Trophoblast cell (in vitro differentiated cells and primary cell): ENCODE results near the gene RNF17.

Experiments
- DNase-seq, 2 donors: peaks; one replicate each; pipeline ENCODE4 v3.0.0-alpha.2; 2016
- H2AFZ ChIP-seq: 2 replicates; pipeline ENCODE4 v1.6.1; 2013; ENCODE audit warnings: low read length, moderate library complexity, mild to moderate bottlenecking; ENCODE audit not compliant: insufficient read depth, poor library complexity
- H2AK5ac ChIP-seq: 2 replicates; pipeline ENCODE4 v1.6.1; 2013; ENCODE audit warnings: mild to moderate bottlenecking, low read length
- H2BK120ac ChIP-seq: 2 replicates; pipeline ENCODE4 v1.6.1; 2013; ENCODE audit warnings: low read length, mild to moderate bottlenecking, moderate library complexity; ENCODE audit not compliant: insufficient read depth, poor library complexity
- H2BK12ac ChIP-seq: 2 replicates; pipeline ENCODE4 v1.6.1; 2013; ENCODE audit warnings: mild to moderate bottlenecking, low read length, moderate library complexity
- H2BK5ac ChIP-seq: 2 replicates; pipeline ENCODE4 v1.6.1; 2013; ENCODE audit warnings: low read length, low read depth, moderate library complexity, mild to moderate bottlenecking; ENCODE audit not compliant: poor library complexity
- H3K14ac ChIP-seq: 2 replicates; pipeline ENCODE4 v1.6.1; 2013; ENCODE audit warnings: mild to moderate bottlenecking, low read length
- H3K18ac ChIP-seq: 2 replicates; pipeline ENCODE4 v1.6.1; 2013; ENCODE audit warnings: mild to moderate bottlenecking, low read length
- H3K23ac ChIP-seq: 2 replicates; pipeline ENCODE4 v1.6.1; 2013; ENCODE audit warnings: low read length
- H3K27ac ChIP-seq: 2 replicates; pipeline ENCODE4 v1.5.1; 2013; ENCODE audit warnings: low read depth, mild to moderate bottlenecking, inconsistent platforms, low read length, moderate library complexity
- H3K27me3 ChIP-seq: 2 replicates; pipeline ENCODE4 v1.6.1; 2013; ENCODE audit warnings: inconsistent platforms, mild to moderate bottlenecking, low read length, moderate library complexity; ENCODE audit not compliant: insufficient read depth
- H3K36me3 ChIP-seq, 2 experiments: 1 replicate in 1 of 2; 2 replicates in 1 of 2; pipeline ENCODE4 v1.6.1; 2013; ENCODE audit warnings: low read length in 2 of 2, mild to moderate bottlenecking in 2 of 2, moderate library complexity in 1 of 2; ENCODE audit not compliant: insufficient read depth in 2 of 2, control insufficient read depth in 1 of 2
- H3K4ac ChIP-seq: 2 replicates; pipeline ENCODE4 v1.6.1; 2013; ENCODE audit warnings: low read depth, mild to moderate bottlenecking, low read length, moderate library complexity
- H3K4me1 ChIP-seq, 2 experiments: 1 replicate in 1 of 2; 2 replicates in 1 of 2; pipeline ENCODE4 v1.6.1; 2013; ENCODE audit warnings: low read length in 2 of 2, mild to moderate bottlenecking in 2 of 2, moderate library complexity in 1 of 2; ENCODE audit not compliant: insufficient read depth in 2 of 2, control insufficient read depth in 1 of 2
- H3K4me2 ChIP-seq: 2 replicates; pipeline ENCODE4 v1.6.1; 2013; ENCODE audit warnings: inconsistent platforms, mild to moderate bottlenecking, low read length, moderate library complexity
- H3K4me3 ChIP-seq: 2 replicates; pipeline ENCODE4 v1.5.1; 2013; ENCODE audit warnings: mild to moderate bottlenecking, low read depth, low read length, inconsistent platforms
- H3K79me1 ChIP-seq: one replicate; pipeline ENCODE4 v1.6.1; 2013; ENCODE audit warnings: low read length
- H3K79me2 ChIP-seq: 2 replicates; pipeline ENCODE4 v1.6.1; 2013; ENCODE audit warnings: low read length, mild to moderate bottlenecking; ENCODE audit not compliant: control insufficient read depth, insufficient read depth, poor library complexity
- H3K9ac ChIP-seq: 2 replicates; pipeline ENCODE4 v1.6.1; 2013; ENCODE audit warnings: mild to moderate bottlenecking, low read length
- H3K9me3 ChIP-seq: 2 replicates; pipeline ENCODE4 v1.6.1; 2013; ENCODE audit warnings: low read depth, mild to moderate bottlenecking, control low read depth, inconsistent platforms, low read length; ENCODE audit not compliant: insufficient read depth
- H4K12ac ChIP-seq: 2 replicates; pipeline ENCODE4 v1.6.1; 2013; ENCODE audit warnings: low read depth, mild to moderate bottlenecking, low read length, moderate library complexity
- H4K8ac ChIP-seq: 2 replicates; pipeline ENCODE4 v1.6.1; 2013; ENCODE audit warnings: low read depth, mild to moderate bottlenecking, low read length, moderate library complexity
- H4K91ac ChIP-seq: one replicate; pipeline ENCODE4 v1.6.1; 2013; ENCODE audit warnings: low read depth, mild to moderate bottlenecking, low read length, moderate library complexity
- WGBS: extraction: QIAGEN DNeasy Blood & Tissue Kit; methylation state at CpG from one replicate; pipeline ENCODE4 v1.1.7; 2013; ENCODE audit warnings: missing lambda C conversion rate; ENCODE audit not compliant: insufficient read length, insufficient coverage; ENCODE audit errors: extremely low coverage; 5-methylcytosine and 5-hydroxymethylcytosine counted together

RNF17 gene

DNA sequence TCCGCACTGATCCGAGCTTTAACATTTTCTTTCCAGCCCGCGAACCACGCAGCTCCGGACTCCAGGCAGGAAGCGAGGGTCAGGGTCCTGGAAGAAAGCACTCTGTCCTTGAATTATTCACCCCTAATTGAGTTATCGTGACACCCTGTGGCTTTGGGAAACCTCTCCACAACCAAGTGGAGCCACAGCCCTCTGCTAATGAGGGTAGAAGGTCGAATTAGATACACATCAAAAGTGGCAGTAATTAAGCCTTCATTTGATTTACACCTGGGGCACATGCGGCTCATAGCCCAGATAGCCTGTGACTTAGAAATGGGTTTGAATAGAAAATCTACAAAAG, 15.9 kb upstream of the RNF17 start:
- H3K79me1 ChIP-seq: no peaks in the 10 kb centered on the region

GRCh38 chr13:24759197-24759596, 4.8 kb upstream of the RNF17 start:
- no peak for DNase-seq
- Histone ChIP-seq H3K27me3 (no peaks in the 10 kb centered on the region), H3K36me3 (no peaks in the 10 kb centered on the region), H2BK12ac (no peak overlapping the region), H3K4me3 (no peak overlapping the region), H3K4me1 (no peaks in the 10 kb centered on the region), H3K9ac (no peak overlapping the region), H4K12ac (no peak overlapping the region), H3K18ac (no peak overlapping the region), H3K14ac (no peak overlapping the region), H2AK5ac (no peak overlapping the region), H3K4me2 (no peak overlapping the region), H3K79me1 (no peaks in the 10 kb centered on the region), H3K23ac (no peak overlapping the region), H3K79me2 (no peaks in the 10 kb centered on the region), H4K8ac (no peak overlapping the region), H4K91ac (no peak overlapping the region), H2BK5ac (no peak overlapping the region), H2AFZ (no peak overlapping the region), H3K27ac (no peak overlapping the region), H3K4ac (no peak overlapping the region), H3K9me3 (no peaks in the 10 kb centered on the region), H2BK120ac (no peak overlapping the region)

More for the DNA sequence above, 15.9 kb upstream of the RNF17 start:
- WGBS: no CpG with 5 or more reads among the region's 10 CpGs
- H2BK120ac ChIP-seq: no peak overlapping the region
- H3K18ac ChIP-seq: no peak overlapping the region
- H2BK5ac ChIP-seq: no peak overlapping the region
- H4K8ac ChIP-seq: no peak overlapping the region
- H3K27ac ChIP-seq: no peak overlapping the region
- no peaks in the 10 kb centered on the region for H3K36me3 ChIP-seq
- H3K79me2 ChIP-seq: no peaks in the 10 kb centered on the region
- peaks cover 14 to 18% of the 10 kb centered on the region in 2 experiments for H3K4me1 ChIP-seq
- no peak overlapping the region for H4K91ac ChIP-seq
- H3K23ac ChIP-seq: no peak overlapping the region
- H3K9ac ChIP-seq: no peak overlapping the region
- H3K27me3 ChIP-seq: peaks cover 40% of the 10 kb centered on the region
- no peak overlapping the region for H2AFZ ChIP-seq
- H3K9me3 ChIP-seq: peaks cover 14% of the 10 kb centered on the region
- no peak overlapping the region for H3K14ac ChIP-seq
- no peak overlapping the region for H2AK5ac ChIP-seq
- H3K4me3 ChIP-seq: peak overlapping the region; percentile 65
- no peak overlapping the region for H4K12ac ChIP-seq
- no peak overlapping the region for H3K4ac ChIP-seq
- H2BK12ac ChIP-seq: no peak overlapping the region
- DNase-seq: no peak
- peak overlapping the region; percentile 90 for H3K4me2 ChIP-seq

DNA sequence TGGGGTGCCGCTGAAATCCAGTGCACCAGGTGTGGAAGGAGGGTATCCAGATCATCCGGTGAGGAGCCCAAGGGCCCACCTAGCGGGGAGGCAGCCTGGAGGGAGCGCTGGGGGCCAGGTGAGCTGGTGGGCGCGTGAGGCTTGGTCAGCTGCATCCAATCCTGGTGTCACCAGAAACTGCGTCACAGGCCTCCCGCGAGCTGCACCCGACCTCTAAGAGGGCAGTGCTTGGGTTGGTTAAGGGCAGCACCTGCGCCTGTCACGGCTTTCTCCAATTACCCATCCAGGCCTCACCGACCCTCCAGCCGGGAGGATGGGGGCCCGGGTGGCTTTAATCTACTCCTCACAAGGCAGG, 284 bp downstream of the RNF17 start:
- Histone ChIP-seq H3K9me3 (no peaks in the 10 kb centered on the region), H2BK5ac (no peak overlapping the region), H3K4me1 (no peaks in the 10 kb centered on the region), H3K79me1 (no peaks in the 10 kb centered on the region), H3K9ac (no peak overlapping the region), H3K4me2 (no peak overlapping the region), H3K4me3 (no peak overlapping the region), H4K8ac (no peak overlapping the region), H2AK5ac (no peak overlapping the region), H4K91ac (no peak overlapping the region), H3K79me2 (no peaks in the 10 kb centered on the region), H2AFZ (no peak overlapping the region), H3K27ac (no peak overlapping the region), H3K4ac (no peak overlapping the region), H3K14ac (no peak overlapping the region), H2BK120ac (no peak overlapping the region), H4K12ac (peak overlapping the region; percentile 36), H3K18ac (no peak overlapping the region), H2BK12ac (no peak overlapping the region), H3K36me3 (no peaks in the 10 kb centered on the region), H3K27me3 (no peaks in the 10 kb centered on the region), H3K23ac (no peak overlapping the region)
- no CpG with 5 or more reads among the region's 15 CpGs for WGBS
- no peak for DNase-seq

- Histone ChIP-seq H3K4ac (no peak overlapping the region), H3K36me3 (no peaks in the 10 kb centered on the region), H2BK5ac (no peak overlapping the region), H3K4me1 (no peaks in the 10 kb centered on the region), H2AFZ (no peak overlapping the region), H3K4me3 (no peak overlapping the region), H3K9ac (no peak overlapping the region), H2AK5ac (no peak overlapping the region), H4K91ac (no peak overlapping the region), H2BK120ac (no peak overlapping the region), H3K79me2 (no peaks in the 10 kb centered on the region), H3K27me3 (no peaks in the 10 kb centered on the region), H2BK12ac (no peak overlapping the region), H3K14ac (no peak overlapping the region), H3K23ac (no peak overlapping the region), H4K12ac (no peak overlapping the region), H3K27ac (no peak overlapping the region), H3K18ac (no peak overlapping the region), H3K4me2 (no peak overlapping the region), H4K8ac (no peak overlapping the region), H3K79me1 (no peaks in the 10 kb centered on the region), H3K9me3 (no peaks in the 10 kb centered on the region)
- WGBS: no CpG with 5 or more reads among the region's 1 CpG
- no peak for DNase-seq
Observed at GRCh38 chr13:24777171-24777570, 13.2 kb downstream of the RNF17 start.

- DNase-seq: no peak
- H3K14ac ChIP-seq: no peak overlapping the region
- no peak overlapping the region for H3K9ac ChIP-seq
- H2BK120ac ChIP-seq: no peak overlapping the region
- no peak overlapping the region for H4K8ac ChIP-seq
- H3K27me3 ChIP-seq: no peaks in the 10 kb centered on the region
- no peak overlapping the region for H3K4ac ChIP-seq
- no peak overlapping the region for H2BK12ac ChIP-seq
- H2AK5ac ChIP-seq: no peak overlapping the region
- H3K4me1 ChIP-seq: no peaks in the 10 kb centered on the region
- no peaks in the 10 kb centered on the region for H3K9me3 ChIP-seq
- no peak overlapping the region for H3K18ac ChIP-seq
- no peak overlapping the region for H3K4me3 ChIP-seq
- H3K23ac ChIP-seq: no peak overlapping the region
- no peaks in the 10 kb centered on the region for H3K79me2 ChIP-seq
- no peak overlapping the region for H2AFZ ChIP-seq
- H3K79me1 ChIP-seq: no peaks in the 10 kb centered on the region
- H3K36me3 ChIP-seq: no peaks in the 10 kb centered on the region
- no CpG with 5 or more reads among the region's 1 CpG for WGBS
- H3K4me2 ChIP-seq: no peak overlapping the region
- H4K91ac ChIP-seq: no peak overlapping the region
- no peak overlapping the region for H4K12ac ChIP-seq
- no peak overlapping the region for H3K27ac ChIP-seq
- H2BK5ac ChIP-seq: no peak overlapping the region
Observed at GRCh38 chr13:24784319-24784718, 20.4 kb downstream of the RNF17 start.
